Gastrocnemius medialis (tissue), 4 donors: ENCODE data around the gene TPRKB. TPM values are rescaled to one million over a fixed set of nuclear protein-coding genes. Genes with fewer than 3 reads are reported as not detected.
A peak's percentile ranks its signal among the peaks of the same experiment; 100 is the strongest.
"Not testable (repeated sequence)": the region's sequence is repeated elsewhere in the genome, so short reads cannot be mapped to it uniquely, and the experiment has no call there.

ENCODE experiments used
- ATAC-seq, 2 donors: fragments of 150-250 bp; one replicate each; pipeline ENCODE4 v1.9.1; 2016
- DNase-seq, 2 donors: peaks; one replicate each; pipeline ENCODE4 v3.0.0-alpha.2; 2019
- H3K27ac ChIP-seq, 4 donors: fragments of 200-600 bp; sonication (generic); 1 replicate in 1 of 4; 2 replicates in 3 of 4; pipeline ENCODE4 v1.5.1; 2016 to 2018; ENCODE audit warnings: mild to moderate bottlenecking in 2 of 4, moderate library complexity in 1 of 4
- H3K27me3 ChIP-seq, 3 donors: fragments of 200-600 bp; sonication (generic) in 2 of 3; 1 replicate in 1 of 3; 2 replicates in 2 of 3; pipeline versions ENCODE4 v1.5.1 to v1.6.0; 2016 to 2019; ENCODE audit warnings: mild to moderate bottlenecking in 1 of 3, moderate library complexity in 1 of 3
- H3K36me3 ChIP-seq, 2 donors: fragments of 200-600 bp; sonication (generic) in 1 of 2; one replicate each; pipeline ENCODE4 v1.5.1; 2017 to 2018
- H3K4me1 ChIP-seq, 2 donors: fragments of 200-600 bp; sonication (generic) in 1 of 2; one replicate each; pipeline ENCODE4 v1.5.1; 2016 to 2017; ENCODE audit warnings: mild to moderate bottlenecking in 2 of 2
- H3K4me3 ChIP-seq, 4 donors: fragments of 200-600 bp; sonication (generic) in 3 of 4; 1 replicate in 1 of 4; 2 replicates in 3 of 4; pipeline ENCODE4 v1.5.1; 2016 to 2019; ENCODE audit warnings: mild to moderate bottlenecking in 2 of 4
- H3K9me3 ChIP-seq, 3 donors: fragments of 200-600 bp; sonication (generic) in 2 of 3; 1 replicate in 1 of 3; 2 replicates in 2 of 3; pipeline ENCODE4 v1.5.1; 2016 to 2019
- CTCF ChIP-seq, 5 experiments: fragments of 450-650 bp in 3 of 5; fragments of 200-600 bp in 2 of 5; sonication (generic) in 2 of 5; IDR thresholded peaks in 4 of 5; conservative IDR thresholded peaks in 1 of 5; 1 replicate in 4 of 5; 2 replicates in 1 of 5; pipeline ENCODE4 v1.5.1; 2016 to 2019; ENCODE audit warnings: antibody characterized with exemption in 5 of 5, mild to moderate bottlenecking in 3 of 5, moderate library complexity in 3 of 5
- POLR2A ChIP-seq, 2 donors: fragments of 450-650 bp; IDR thresholded peaks; one replicate each; pipeline ENCODE4 v1.6.1; 2017; ENCODE audit warnings: antibody characterized with exemption in 2 of 2, mild to moderate bottlenecking in 2 of 2, moderate library complexity in 2 of 2
- in situ Hi-C, 4 donors: fragments of 200-750 bp; cut with MboI; loops; one replicate each; pipeline versions ENCODE4 v1.15.0 to v1.8.0; 2017; ENCODE audit warnings: low sequenced_read_pairs in 4 of 4
- intact Hi-C: fragments of 100-400 bp; cut with DNase I; formaldehyde crosslinking; loops from one replicate; pipeline ENCODE4 v1.15.1; 2023; ENCODE audit warnings: low total_unique reads
- total RNA-seq, 4 donors: library from RNA; depleted of rRNA; stranded (reverse); fragments of >200 nt; gene quantifications; one replicate each; pipeline versions ENCODE4 v1.1.0 to v1.2.3, GENCODE V29; 2016

Gene TPRKB
- total RNA-seq = 10 to 100 TPM; 49.4 to 90.1 (median 55.9) TPM

- in situ Hi-C loops = loop anchor here in 3 of 4 donors (25.0 kb wide), 2 partner anchors 350 to 500 kb away; partner anchors contain the start of genes CCT7 (in 3 of the 3), PRADC1 (in 3 of the 3) and ALMS1 (in 1 of the 3)
- DNase-seq (peak; percentile 96 to 97), ATAC-seq (peak; percentile 99)
- intact Hi-C loops = loop anchor here (1.0 to 10.0 kb wide), 9 partner anchors 48 to 792 kb away; partner anchors contain the start of genes ALMS1, AUP1, C2orf78 and CCDC142
- H3K36me3 ChIP-seq = peaks cover 0 to 22% of the 10 kb centered on the region in 2 donors
- peak within 1 kb of the TSS; percentile 74 to 89 (median 82) for H3K4me3 ChIP-seq
- H3K27ac ChIP-seq = peak within 1 kb of the TSS; percentile 69 to 86 (median 78)
- TF ChIP-seq POLR2A (IDR thresholded peaks at IDR 0.05) (peak; percentile 58 to 65), CTCF (IDR thresholded peaks at IDR 0.05 in 4 of 5, conservative IDR thresholded peaks at IDR 0.05 in 1 of 5) (no peak)
- H3K9me3 ChIP-seq = no peaks in the 10 kb centered on the region
- peaks cover 19 to 20% of the 10 kb centered on the region in 2 donors for H3K4me1 ChIP-seq
- H3K27me3 ChIP-seq = no peaks in the 10 kb centered on the region
Observed at GRCh38 chr2:73736855-73737779, at the start of gene TPRKB. TSS of gene TPRKB (minus strand) at chr2:73737345. CDS start at chr2:73734569, 2,776 bp downstream.

- in situ Hi-C loops = loop anchor here in 2 of 4 donors (25.0 kb wide), 1 partner anchor 97 kb away; no protein-coding TSS in a partner anchor
- H3K4me1 ChIP-seq = not testable (repeated sequence)
Observed at GRCh38 chr2:73783883-73784282, 46.7 kb upstream of the TPRKB start, which contains the start of gene C2orf78. TSS of gene C2orf78 (plus strand) at chr2:73784183. CDS start at chr2:73784310, 127 bp downstream.

GRCh38 chr2:73783402-73783801, 46.3 kb upstream of the TPRKB start:
- ATAC-seq, H3K36me3 ChIP-seq, H3K27me3 ChIP-seq, DNase-seq, H3K4me3 ChIP-seq, H3K27ac ChIP-seq, H3K9me3 ChIP-seq: not testable (repeated sequence)
- peaks cover 8 to 11% of the 10 kb centered on the region in 2 donors for H3K4me1 ChIP-seq
- intact Hi-C loops = loop anchor here (10.0 kb wide), 2 partner anchors 49 to 149 kb away; partner anchors contain the start of gene TPRKB
- in situ Hi-C loops = loop anchor here in 2 of 4 donors (25.0 kb wide), 1 partner anchor 96 kb away; no protein-coding TSS in a partner anchor

More at GRCh38 chr2:73783883-73784282, 46.7 kb upstream of the TPRKB start, which contains the start of gene C2orf78:
- intact Hi-C loops = loop anchor here (10.0 kb wide), 2 partner anchors 49 to 149 kb away; partner anchors contain the start of gene TPRKB
- not testable (repeated sequence) for H3K27me3 ChIP-seq, H3K36me3 ChIP-seq, H3K27ac ChIP-seq, DNase-seq, ATAC-seq, H3K9me3 ChIP-seq, H3K4me3 ChIP-seq

GRCh38 chr2:73780237-73780582, 43.1 kb upstream of the TPRKB start:
- peak overlapping the region; percentile 83 to 99 (median 98) for H3K4me3 ChIP-seq
- H3K9me3 ChIP-seq = no peaks in the 10 kb centered on the region
- peaks cover 0 to 19% of the 10 kb centered on the region in 2 donors for H3K36me3 ChIP-seq
- intact Hi-C loops = loop anchor here (10.0 kb wide), 2 partner anchors 45 to 145 kb away; partner anchors contain the start of gene TPRKB
- peak in 1 of 2 donors; percentile 4 for ATAC-seq
- H3K27me3 ChIP-seq = no peaks in the 10 kb centered on the region
- in situ Hi-C loops = loop anchor here in 2 of 4 donors (25.0 kb wide), 1 partner anchor 93 kb away; no protein-coding TSS in a partner anchor
- H3K27ac ChIP-seq = peak overlapping the region; percentile 90 to 98 (median 96)
- no peak for TF ChIP-seq CTCF (IDR thresholded peaks at IDR 0.05 in 4 of 5, conservative IDR thresholded peaks at IDR 0.05 in 1 of 5)
- no peak for TF ChIP-seq POLR2A (IDR thresholded peaks at IDR 0.05)
- DNase-seq = no peak
- H3K4me1 ChIP-seq = peaks cover 13 to 15% of the 10 kb centered on the region in 2 donors

- H3K9me3 ChIP-seq = no peaks in the 10 kb centered on the region
- H3K36me3 ChIP-seq = peaks cover 0 to 24% of the 10 kb centered on the region in 2 donors
- H3K27me3 ChIP-seq = no peaks in the 10 kb centered on the region
- intact Hi-C loops = loop anchor here (10.0 kb wide), 3 partner anchors 45 to 145 kb away; partner anchors contain the start of gene TPRKB
- TF ChIP-seq POLR2A (IDR thresholded peaks at IDR 0.05) = peak; percentile 78 to 80
- TF ChIP-seq CTCF (IDR thresholded peaks at IDR 0.05 in 4 of 5, conservative IDR thresholded peaks at IDR 0.05 in 1 of 5) = peak; percentile 86 to 93 (median 89)
- H3K4me3 ChIP-seq = peak within 1 kb of the TSS; percentile 83 to 99 (median 98)
- ATAC-seq = peak; percentile 99
- in situ Hi-C loops = loop anchor here in 2 of 4 donors (25.0 kb wide), 1 partner anchor 92 kb away; no protein-coding TSS in a partner anchor
- peak; percentile 87 to 95 for DNase-seq
- peak within 1 kb of the TSS; percentile 90 to 98 (median 96) for H3K27ac ChIP-seq
- H3K4me1 ChIP-seq = peaks cover 13 to 15% of the 10 kb centered on the region in 2 donors
Observed at GRCh38 chr2:73779467-73780236, 42.5 kb upstream of the TPRKB start, which contains the start of gene DUSP11. TSS of gene DUSP11 (minus strand) at chr2:73780103. CDS start at chr2:73779974, 129 bp downstream.

- peak overlapping the region; percentile 90 to 98 (median 96) for H3K27ac ChIP-seq
- ATAC-seq = peak in 1 of 2 donors; percentile 3
- intact Hi-C loops = loop anchor here (10.0 kb wide), 1 partner anchor 84 kb away; no protein-coding TSS in a partner anchor
Observed at GRCh38 chr2:73778867-73779466, 41.8 kb upstream of the TPRKB start.

More at GRCh38 chr2:73778867-73779466, 41.8 kb upstream of the TPRKB start:
- H3K4me1 ChIP-seq = peaks cover 13 to 15% of the 10 kb centered on the region in 2 donors
- peak overlapping the region; percentile 83 to 99 (median 98) for H3K4me3 ChIP-seq
- in situ Hi-C loops = loop anchor here in 2 of 4 donors (25.0 kb wide), 1 partner anchor 92 kb away; no protein-coding TSS in a partner anchor
- not testable (repeated sequence) for DNase-seq, H3K27me3 ChIP-seq, H3K9me3 ChIP-seq
- peaks cover 0 to 31% of the 10 kb centered on the region in 2 donors for H3K36me3 ChIP-seq
